CD4-positive, alpha-beta T cell treated with Interleukin-21 for 1 hour (primary cell): ENCODE measurements around the gene ALX4.

Source experiments
- DNase-seq: peaks from one replicate; pipeline ENCODE4 v3.0.0-alpha.2; 2020

The ALX4 gene

GRCh38 chr11:44314733-44315132 is 4.8 kb upstream of the ALX4 start:
- no peak for DNase-seq

GRCh38 chr11:44313761-44314489 is 4.0 kb upstream of the ALX4 start:
- DNase-seq = no peak

GRCh38 chr11:44312876-44313275 is 2.9 kb upstream of the ALX4 start:
- DNase-seq = no peak

GRCh38 chr11:44311339-44312261 is 1.7 kb upstream of the ALX4 start:
- no peak for DNase-seq

GRCh38 chr11:44310463-44311272 is 729 bp upstream of the ALX4 start:
- DNase-seq = no peak

- DNase-seq = no peak
Measured at GRCh38 chr11:44310206-44310462, 195 bp upstream of the ALX4 start.

GRCh38 chr11:44308923-44309477 is 939 bp downstream of the ALX4 start:
- DNase-seq = no peak

GRCh38 chr11:44308256-44308922 is 1.6 kb downstream of the ALX4 start:
- DNase-seq = no peak

GRCh38 chr11:44307340-44308099 is 2.4 kb downstream of the ALX4 start:
- DNase-seq = no peak

- DNase-seq = no peak
Measured at GRCh38 chr11:44306918-44307244, 3.1 kb downstream of the ALX4 start.

GRCh38 chr11:44306052-44306917 is 3.7 kb downstream of the ALX4 start:
- DNase-seq = no peak

GRCh38 chr11:44305470-44306051 is 4.4 kb downstream of the ALX4 start:
- DNase-seq = peak; percentile 40

- no peak for DNase-seq
Measured at GRCh38 chr11:44305026-44305469, 4.9 kb downstream of the ALX4 start.

- DNase-seq = no peak
Measured at GRCh38 chr11:44304091-44305025, 5.6 kb downstream of the ALX4 start.

GRCh38 chr11:44303401-44303938 is 6.5 kb downstream of the ALX4 start:
- no peak for DNase-seq

GRCh38 chr11:44301564-44302271 is 8.2 kb downstream of the ALX4 start:
- no peak for DNase-seq

GRCh38 chr11:44300844-44301563 is 8.9 kb downstream of the ALX4 start:
- no peak for DNase-seq

GRCh38 chr11:44298862-44299261 is 11.1 kb downstream of the ALX4 start:
- DNase-seq = no peak
